Fibroblast of mammary gland (primary cell): ENCODE results near the gene PCYT2.

Experiments used
- DNase-seq: peaks from one replicate; pipeline ENCODE4 v3.0.0-alpha.2; 2010; ENCODE audit warnings: low read depth
- H3K4me3 ChIP-seq: 2 replicates; pipeline ENCODE4 v1.5.1; 2011; ENCODE audit warnings: low read depth, mild to moderate bottlenecking, low read length, moderate library complexity; ENCODE audit not compliant: control insufficient read depth
- TF ChIP-seq, protein P1 (sequence below): conservative IDR thresholded peaks from 2 replicates; pipeline ENCODE4 v1.5.1; 2011; ENCODE audit warnings: low read depth, low read length, inconsistent platforms; ENCODE audit not compliant: control insufficient read depth, insufficient read depth

PCYT2 gene

DNA sequence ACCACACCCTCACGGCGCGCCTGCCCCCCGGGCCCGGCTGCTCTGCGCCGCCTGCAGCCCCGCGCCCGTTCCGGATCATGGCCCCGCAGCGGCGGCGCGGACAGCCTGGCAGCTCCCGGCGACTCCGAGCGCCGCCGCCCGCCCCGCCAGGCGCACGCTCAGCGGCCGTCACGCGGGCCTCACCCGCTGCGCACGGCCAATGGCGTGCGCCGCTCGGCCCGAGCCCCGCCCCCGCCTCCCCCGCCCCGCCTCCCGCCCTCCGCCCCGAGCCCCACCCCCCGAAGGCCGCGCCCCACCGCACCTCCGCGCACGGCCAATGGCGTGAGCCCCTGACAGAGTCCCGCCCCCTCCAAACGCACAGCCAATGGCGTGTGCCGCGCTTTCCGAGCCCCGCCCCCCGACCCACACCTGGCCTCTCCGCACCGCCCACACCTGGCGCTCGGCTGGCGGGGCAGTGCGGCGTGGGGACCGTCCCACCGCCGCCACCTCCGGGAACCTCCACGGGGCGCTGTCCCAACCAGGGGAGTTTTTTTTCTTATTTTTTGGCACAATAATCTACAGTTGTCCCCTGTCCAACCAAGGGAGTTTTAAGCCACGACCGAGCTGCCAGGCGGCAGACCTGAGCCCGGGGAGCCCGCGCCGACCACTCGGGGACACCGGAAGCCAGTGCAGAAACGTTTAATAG is at the start of gene PCYT2:
Gene PCYT2, minus strand, starts transcription at position 123 of the 685 bp plus-strand sequence. Its CDS starts 44 bp downstream, at position 79.
- peak; percentile 76 for DNase-seq
- TF ChIP-seq, protein P1, sequence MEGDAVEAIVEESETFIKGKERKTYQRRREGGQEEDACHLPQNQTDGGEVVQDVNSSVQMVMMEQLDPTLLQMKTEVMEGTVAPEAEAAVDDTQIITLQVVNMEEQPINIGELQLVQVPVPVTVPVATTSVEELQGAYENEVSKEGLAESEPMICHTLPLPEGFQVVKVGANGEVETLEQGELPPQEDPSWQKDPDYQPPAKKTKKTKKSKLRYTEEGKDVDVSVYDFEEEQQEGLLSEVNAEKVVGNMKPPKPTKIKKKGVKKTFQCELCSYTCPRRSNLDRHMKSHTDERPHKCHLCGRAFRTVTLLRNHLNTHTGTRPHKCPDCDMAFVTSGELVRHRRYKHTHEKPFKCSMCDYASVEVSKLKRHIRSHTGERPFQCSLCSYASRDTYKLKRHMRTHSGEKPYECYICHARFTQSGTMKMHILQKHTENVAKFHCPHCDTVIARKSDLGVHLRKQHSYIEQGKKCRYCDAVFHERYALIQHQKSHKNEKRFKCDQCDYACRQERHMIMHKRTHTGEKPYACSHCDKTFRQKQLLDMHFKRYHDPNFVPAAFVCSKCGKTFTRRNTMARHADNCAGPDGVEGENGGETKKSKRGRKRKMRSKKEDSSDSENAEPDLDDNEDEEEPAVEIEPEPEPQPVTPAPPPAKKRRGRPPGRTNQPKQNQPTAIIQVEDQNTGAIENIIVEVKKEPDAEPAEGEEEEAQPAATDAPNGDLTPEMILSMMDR, result no peak

GRCh38 chr17:81960130-81960958 is 49.1 kb upstream of the PCYT2 start:
- no peak for DNase-seq
- TF ChIP-seq, protein P1, result no peak
- no peak overlapping the region for H3K4me3 ChIP-seq

More for the DNA sequence above, at the start of gene PCYT2:
- H3K4me3 ChIP-seq, result peak within 1 kb of the TSS; percentile 71

GRCh38 chr17:81959362-81960129 is 48.3 kb upstream of the PCYT2 start:
- H3K4me3 ChIP-seq, result no peak overlapping the region
- TF ChIP-seq, protein P1, result no peak
- no peak for DNase-seq

DNA sequence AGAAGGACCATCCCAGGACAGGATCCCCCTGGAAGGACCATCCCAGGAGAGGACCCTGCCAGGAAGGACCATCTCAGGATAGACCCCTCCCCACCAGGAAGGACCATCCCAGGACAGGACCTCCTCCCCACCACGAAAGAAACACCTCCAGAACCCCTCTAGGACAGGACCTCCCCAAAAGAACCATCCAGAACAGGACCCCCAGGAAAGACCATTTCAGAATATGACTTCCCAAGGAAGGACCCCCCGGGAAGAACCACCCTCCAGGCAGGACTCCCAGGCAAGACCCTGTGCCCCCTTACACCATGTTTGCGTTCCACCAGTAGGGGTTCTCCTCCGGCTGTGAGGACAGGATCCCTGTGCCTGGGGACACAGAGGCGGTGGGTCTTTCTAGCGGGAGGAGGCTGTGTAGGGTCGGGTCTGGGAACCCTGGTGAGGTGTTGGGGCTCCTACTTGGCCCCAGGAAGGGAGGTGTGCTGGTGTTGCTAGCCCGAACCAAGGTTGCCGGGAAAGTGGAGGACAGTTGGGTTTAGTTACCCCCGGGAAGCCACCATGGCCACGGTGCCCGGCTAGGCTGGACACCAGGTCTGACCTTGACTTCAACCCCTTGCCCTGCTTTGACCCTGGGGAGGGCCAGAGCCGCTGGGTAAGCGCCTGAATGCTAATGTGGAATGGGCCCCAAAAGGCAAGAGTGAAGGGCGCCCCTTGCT is 47.6 kb upstream of the PCYT2 start:
- DNase-seq, result no peak
- TF ChIP-seq, protein P1, result no peak
- no peak overlapping the region for H3K4me3 ChIP-seq

DNA sequence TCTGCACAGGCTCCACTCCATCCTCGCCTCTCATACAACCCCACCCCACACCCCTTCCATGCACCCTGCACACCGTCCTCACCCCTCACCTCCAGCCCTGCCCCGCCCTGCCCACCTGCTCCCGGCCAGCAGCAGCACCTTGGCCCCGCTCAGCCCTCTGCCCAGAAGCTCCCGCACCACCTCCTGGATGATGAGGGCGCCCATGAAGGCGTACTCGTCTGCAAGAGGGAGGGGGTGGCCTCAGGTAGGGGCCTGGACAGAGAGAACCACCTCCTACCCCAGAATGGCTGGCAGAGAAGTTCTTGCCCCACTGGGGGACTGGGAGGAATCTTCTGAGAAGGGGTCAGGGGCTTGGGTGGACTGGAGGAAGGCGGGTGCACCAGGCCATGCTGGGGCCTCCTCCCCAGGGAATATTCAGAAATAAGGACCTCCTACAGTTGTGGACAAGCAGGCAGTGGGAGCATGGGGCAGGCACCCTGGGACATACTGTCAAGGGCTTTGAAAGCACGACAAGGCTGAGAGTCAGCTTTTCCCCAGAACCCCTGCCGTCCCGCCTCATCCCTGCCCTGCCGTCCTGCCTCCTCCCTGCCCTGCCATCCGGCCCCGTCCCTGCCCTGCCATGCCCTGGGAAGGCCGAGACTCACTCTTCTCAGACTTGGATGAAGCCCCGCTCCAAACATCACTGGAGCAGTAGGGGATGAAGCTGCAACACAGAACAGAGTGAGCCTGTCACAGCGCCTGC is 46.7 kb upstream of the PCYT2 start:
- TF ChIP-seq, protein P1, result no peak
- no peak overlapping the region for H3K4me3 ChIP-seq
- no peak for DNase-seq
